Loucy (cell line): Measurements from ENCODE around the gene SCIN.
"Not testable (repeated sequence)": the region's sequence is repeated elsewhere in the genome, so short reads cannot be mapped to it uniquely, and the experiment has no call there.

Experiments used
- H2AFZ ChIP-seq: fragments of 200-600 bp; sonication (generic); 2 replicates; pipeline ENCODE4 v1.6.0; 2016; ENCODE audit warnings: antibody characterized with exemption, mild to moderate bottlenecking, low read length, moderate library complexity
- H3F3A ChIP-seq: fragments of 200-600 bp; 2 replicates; pipeline ENCODE4 v1.6.0; 2016; ENCODE audit warnings: antibody characterized with exemption, low read depth, mild to moderate bottlenecking
- H3K27me3 ChIP-seq: fragments of 200-600 bp; sonication (generic); 2 replicates; pipeline ENCODE4 v1.6.1; 2014; ENCODE audit warnings: low read length, mild to moderate bottlenecking; ENCODE audit not compliant: insufficient read depth, poor library complexity, severe bottlenecking
- H3K36me3 ChIP-seq: fragments of 200-600 bp; sonication (generic); 2 replicates; pipeline ENCODE4 v1.6.1; 2016; ENCODE audit warnings: low read length; ENCODE audit not compliant: insufficient read depth
- H3K4me1 ChIP-seq: fragments of 200-600 bp; sonication (generic); 2 replicates; pipeline ENCODE4 v1.5.1; 2014; ENCODE audit warnings: low read length, mild to moderate bottlenecking; ENCODE audit not compliant: insufficient read depth, poor library complexity, severe bottlenecking
- H3K4me2 ChIP-seq: fragments of 200-600 bp; sonication (generic); 2 replicates; pipeline ENCODE4 v1.6.0; 2014; ENCODE audit warnings: antibody characterized with exemption, low read length, low read depth, mild to moderate bottlenecking; ENCODE audit not compliant: poor library complexity, severe bottlenecking
- H3K4me3 ChIP-seq: fragments of 200-600 bp; sonication (generic); 2 replicates; pipeline ENCODE4 v1.5.1; 2014; ENCODE audit warnings: low read length, mild to moderate bottlenecking, mixed read lengths; ENCODE audit not compliant: poor library complexity, severe bottlenecking
- H3K79me2 ChIP-seq: fragments of 200-600 bp; sonication (generic); 2 replicates; pipeline ENCODE4 v1.6.1; 2014; ENCODE audit warnings: low read length; ENCODE audit not compliant: insufficient read depth
- H3K9ac ChIP-seq: fragments of 200-600 bp; sonication (generic); 2 replicates; pipeline ENCODE4 v1.6.0; 2014; ENCODE audit warnings: mild to moderate bottlenecking, low read depth, low read length, moderate library complexity; ENCODE audit not compliant: poor library complexity, severe bottlenecking
- H3K9me2 ChIP-seq: fragments of 200-600 bp; sonication (generic); replicated peaks from 2 replicates; pipeline ENCODE4 v1.6.1; 2016; ENCODE audit warnings: low read depth, low read length, mixed read lengths
- H3K9me3 ChIP-seq: fragments of 200-600 bp; sonication (generic); 2 replicates; pipeline ENCODE4 v1.6.1; 2014; ENCODE audit warnings: mild to moderate bottlenecking, antibody characterized with exemption, low read length, low read depth; ENCODE audit not compliant: insufficient read depth
- H4K20me1 ChIP-seq: fragments of 200-600 bp; sonication (generic); 2 replicates; pipeline ENCODE4 v1.6.0; 2014; ENCODE audit warnings: antibody characterized with exemption, low read length, mild to moderate bottlenecking; ENCODE audit not compliant: insufficient read depth, poor library complexity, severe bottlenecking
- EZH2phosphoT487 ChIP-seq: fragments of 200-600 bp; IDR thresholded peaks from 2 replicates; pipeline ENCODE4 v1.6.1; 2018; ENCODE audit warnings: antibody characterized with exemption, mild to moderate bottlenecking, moderate library complexity, borderline replicate concordance
- TF ChIP-seq, protein P1 (sequence below): fragments of 200-600 bp; sonication (generic); conservative IDR thresholded peaks from 2 replicates; pipeline ENCODE4 v1.5.1; 2014; ENCODE audit warnings: mild to moderate bottlenecking, antibody characterized with exemption, low read length

The SCIN gene

DNA sequence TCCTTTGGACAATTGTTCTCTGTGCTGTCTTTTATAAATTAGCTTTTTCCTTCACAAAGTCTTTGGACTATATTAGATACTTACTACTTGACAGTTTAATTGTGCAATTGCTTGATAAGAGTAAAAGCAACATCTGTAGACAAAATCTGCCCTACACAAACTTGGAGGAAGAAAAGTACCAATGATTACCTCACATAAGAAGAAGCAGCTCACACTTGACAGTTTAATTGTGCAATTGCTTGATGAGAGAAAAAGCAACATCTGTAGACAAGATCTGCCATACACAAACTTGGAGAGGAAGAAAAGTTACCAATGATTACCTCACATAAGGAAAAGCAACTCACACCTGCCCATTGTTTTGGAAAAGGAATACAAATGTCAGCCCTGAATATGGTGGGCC, 17.1 kb upstream of the SCIN start:
- no peaks in the 10 kb centered on the region for H3K4me1 ChIP-seq
- H3K9me3 ChIP-seq, result no peaks in the 10 kb centered on the region
- H2AFZ ChIP-seq, result no peak overlapping the region
- no peaks in the 10 kb centered on the region for H3K27me3 ChIP-seq
- H3F3A ChIP-seq, result no peaks in the 10 kb centered on the region
- H3K9me2 ChIP-seq, result no peaks in the 10 kb centered on the region
- H3K9ac ChIP-seq, result no peak overlapping the region
- no peak overlapping the region for H3K4me2 ChIP-seq
- no peaks in the 10 kb centered on the region for H3K79me2 ChIP-seq
- H3K4me3 ChIP-seq, result no peak overlapping the region
- H3K36me3 ChIP-seq, result no peaks in the 10 kb centered on the region
- TF ChIP-seq, protein P1, sequence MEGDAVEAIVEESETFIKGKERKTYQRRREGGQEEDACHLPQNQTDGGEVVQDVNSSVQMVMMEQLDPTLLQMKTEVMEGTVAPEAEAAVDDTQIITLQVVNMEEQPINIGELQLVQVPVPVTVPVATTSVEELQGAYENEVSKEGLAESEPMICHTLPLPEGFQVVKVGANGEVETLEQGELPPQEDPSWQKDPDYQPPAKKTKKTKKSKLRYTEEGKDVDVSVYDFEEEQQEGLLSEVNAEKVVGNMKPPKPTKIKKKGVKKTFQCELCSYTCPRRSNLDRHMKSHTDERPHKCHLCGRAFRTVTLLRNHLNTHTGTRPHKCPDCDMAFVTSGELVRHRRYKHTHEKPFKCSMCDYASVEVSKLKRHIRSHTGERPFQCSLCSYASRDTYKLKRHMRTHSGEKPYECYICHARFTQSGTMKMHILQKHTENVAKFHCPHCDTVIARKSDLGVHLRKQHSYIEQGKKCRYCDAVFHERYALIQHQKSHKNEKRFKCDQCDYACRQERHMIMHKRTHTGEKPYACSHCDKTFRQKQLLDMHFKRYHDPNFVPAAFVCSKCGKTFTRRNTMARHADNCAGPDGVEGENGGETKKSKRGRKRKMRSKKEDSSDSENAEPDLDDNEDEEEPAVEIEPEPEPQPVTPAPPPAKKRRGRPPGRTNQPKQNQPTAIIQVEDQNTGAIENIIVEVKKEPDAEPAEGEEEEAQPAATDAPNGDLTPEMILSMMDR, result no peak
- TF ChIP-seq EZH2phosphoT487, result no peak
- H4K20me1 ChIP-seq, result no peaks in the 10 kb centered on the region

DNA sequence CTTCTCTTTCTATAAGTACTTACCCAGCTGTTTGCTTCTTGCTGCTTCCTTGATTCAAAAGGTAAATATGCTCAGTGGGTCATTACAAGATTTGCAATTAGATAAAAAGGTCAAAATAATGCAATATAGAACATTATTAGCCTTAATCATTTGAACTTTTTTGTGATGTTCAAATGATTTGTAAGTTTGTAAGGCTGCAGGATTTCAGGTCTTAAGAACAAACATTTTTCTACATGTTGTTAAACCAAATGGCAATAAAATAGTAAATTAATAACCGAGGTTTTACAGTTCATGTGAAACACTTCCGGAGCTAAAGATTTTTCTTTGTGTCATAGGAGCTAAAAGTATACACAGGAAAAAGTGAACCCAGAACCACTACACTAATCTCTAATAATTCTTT, 16.2 kb upstream of the SCIN start:
- H3K4me1 ChIP-seq, result no peaks in the 10 kb centered on the region

DNA sequence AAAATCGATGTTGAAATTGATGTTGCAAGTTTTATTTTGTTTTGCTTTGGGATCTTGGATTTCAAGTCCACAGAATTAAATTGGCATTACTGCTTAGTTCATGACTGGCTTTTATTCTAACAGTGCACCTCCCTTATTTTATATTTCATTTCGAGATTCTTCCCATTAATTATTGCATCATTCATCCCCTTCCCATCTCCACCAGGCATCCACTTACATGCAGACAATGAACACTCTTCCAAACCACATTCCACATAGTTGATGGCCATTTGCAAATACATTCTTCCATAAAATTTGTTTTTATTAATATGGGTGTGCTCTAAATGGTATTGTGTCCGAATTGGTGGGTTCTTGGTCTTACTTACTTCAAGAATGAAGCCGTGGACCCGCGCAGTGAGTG, 15.6 kb upstream of the SCIN start:
- Histone ChIP-seq H3K9me2 (no peaks in the 10 kb centered on the region), H3K27me3 (no peaks in the 10 kb centered on the region), H3K4me2 (no peak overlapping the region), H3K4me3 (no peak overlapping the region), H3K9me3 (no peaks in the 10 kb centered on the region), H2AFZ (no peak overlapping the region), H3K9ac (no peak overlapping the region), H4K20me1 (no peaks in the 10 kb centered on the region), H3K36me3 (no peaks in the 10 kb centered on the region), H3K4me1 (no peaks in the 10 kb centered on the region), H3F3A (no peaks in the 10 kb centered on the region), H3K79me2 (no peaks in the 10 kb centered on the region)
- no peak for TF ChIP-seq EZH2phosphoT487
- TF ChIP-seq, protein P1, result no peak

More for the DNA sequence above, 16.2 kb upstream of the SCIN start:
- Histone ChIP-seq H3K9me2 (no peaks in the 10 kb centered on the region), H3K36me3 (no peaks in the 10 kb centered on the region), H2AFZ (no peak overlapping the region), H3K4me2 (no peak overlapping the region), H3K4me3 (no peak overlapping the region), H3F3A (no peaks in the 10 kb centered on the region), H3K79me2 (no peaks in the 10 kb centered on the region), H3K9me3 (no peaks in the 10 kb centered on the region), H3K27me3 (no peaks in the 10 kb centered on the region), H4K20me1 (no peaks in the 10 kb centered on the region), H3K9ac (no peak overlapping the region)
- TF ChIP-seq, protein P1, result no peak
- TF ChIP-seq EZH2phosphoT487, result no peak

DNA sequence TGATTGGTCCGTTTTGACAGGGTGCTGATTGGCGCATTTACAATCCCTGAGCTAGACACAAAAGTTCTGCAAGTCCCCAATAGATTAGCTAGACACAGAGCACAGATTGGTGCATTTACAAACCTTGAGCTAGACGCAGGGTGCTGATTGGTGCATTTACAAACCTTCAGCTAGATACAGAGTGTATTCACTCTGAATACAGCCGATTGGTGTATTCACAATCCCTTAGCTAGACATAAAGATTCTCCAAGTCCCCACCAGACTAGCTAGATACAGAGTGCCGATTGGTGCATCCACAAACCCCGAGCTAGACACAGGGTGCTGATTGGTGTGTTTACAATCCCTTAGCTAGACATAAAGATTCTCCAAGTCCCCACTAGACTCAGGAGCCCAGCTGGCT, 14.8 kb upstream of the SCIN start:
- not testable (repeated sequence) for H2AFZ ChIP-seq, H3K36me3 ChIP-seq, H3K4me2 ChIP-seq, H4K20me1 ChIP-seq, H3K4me1 ChIP-seq, H3K27me3 ChIP-seq, H3K4me3 ChIP-seq, H3K9ac ChIP-seq, H3K79me2 ChIP-seq, H3K9me3 ChIP-seq, H3F3A ChIP-seq, H3K9me2 ChIP-seq

DNA sequence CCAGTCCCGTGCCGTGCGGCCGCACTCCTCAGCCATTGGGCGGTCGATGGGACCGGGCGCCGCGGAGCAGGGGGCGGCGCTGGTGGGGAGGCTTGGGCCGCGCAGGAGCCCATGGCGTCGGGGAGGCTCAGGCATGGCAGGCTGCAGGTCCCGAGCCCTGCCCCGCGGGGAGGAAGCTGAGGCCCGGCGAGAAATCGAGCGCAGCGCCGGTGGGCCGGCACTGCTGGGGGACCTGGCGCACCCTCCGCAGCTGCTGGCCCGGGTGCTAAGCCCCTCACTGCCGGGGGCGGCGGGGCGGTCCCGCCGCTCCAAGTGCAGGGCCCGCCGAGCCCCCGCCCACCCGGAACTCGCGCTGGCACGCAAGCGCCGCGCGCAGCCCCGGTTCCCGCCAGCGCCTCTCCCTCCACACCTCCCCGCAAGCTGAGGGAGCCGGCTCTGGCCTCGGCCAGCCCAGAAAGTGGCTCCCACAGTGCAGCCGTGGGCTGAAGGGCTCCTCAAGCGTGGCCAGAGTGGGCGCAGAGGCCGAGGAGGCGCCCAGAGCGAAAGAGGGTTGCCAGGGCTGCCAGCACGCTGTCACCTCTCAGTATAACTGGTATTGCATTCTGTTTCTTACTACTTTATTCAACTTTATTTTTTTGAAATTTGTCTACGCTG, 14.3 kb upstream of the SCIN start:
- H3K9me3 ChIP-seq, H3K4me2 ChIP-seq, H3K9ac ChIP-seq, H3K36me3 ChIP-seq, H3F3A ChIP-seq, H3K4me1 ChIP-seq, H3K27me3 ChIP-seq, H3K4me3 ChIP-seq, H3K9me2 ChIP-seq, H2AFZ ChIP-seq, H4K20me1 ChIP-seq, H3K79me2 ChIP-seq: not testable (repeated sequence)
